ENCODE results near the gene CYP19A1. TPM values are rescaled to one million over a fixed set of nuclear protein-coding genes. Genes with fewer than 3 reads are reported as not detected.

Gene CYP19A1
- total RNA-seq, 1 donor, result not detected

GRCh38 chr15:51274956-51275355 is 63.4 kb downstream of the CYP19A1 start:
- no peak for DNase-seq (ENCODE audit: low read depth)
- no peak for TF ChIP-seq CTCF (IDR thresholded peaks at IDR 0.05; ENCODE audit: insufficient read depth, low read depth, low read length)

GRCh38 chr15:51270706-51271105 is 67.7 kb downstream of the CYP19A1 start:
- DNase-seq (ENCODE audit: low read depth), result no peak
- no peak for TF ChIP-seq CTCF (IDR thresholded peaks at IDR 0.05; ENCODE audit: insufficient read depth, low read depth, low read length)
- no peak overlapping the region for H3K4me3 ChIP-seq (ENCODE audit: low read depth, low read length)

More at GRCh38 chr15:51274956-51275355, 63.4 kb downstream of the CYP19A1 start:
- no peak overlapping the region for H3K4me3 ChIP-seq (ENCODE audit: low read depth, low read length)

GRCh38 chr15:51269496-51269895 is 68.9 kb downstream of the CYP19A1 start:
- no peak for DNase-seq (ENCODE audit: low read depth)
- TF ChIP-seq CTCF (IDR thresholded peaks at IDR 0.05; ENCODE audit: insufficient read depth, low read depth, low read length), result no peak
- no peak overlapping the region for H3K4me3 ChIP-seq (ENCODE audit: low read depth, low read length)

- peak; percentile 28 for DNase-seq (ENCODE audit: low read depth)
- TF ChIP-seq CTCF (IDR thresholded peaks at IDR 0.05; ENCODE audit: insufficient read depth, low read depth, low read length), result no peak
- peak overlapping the region; percentile 55 for H3K4me3 ChIP-seq (ENCODE audit: low read depth, low read length)
Observed at GRCh38 chr15:51267703-51268083, 70.7 kb downstream of the CYP19A1 start.

- DNase-seq (ENCODE audit: low read depth), result no peak
- peak overlapping the region; percentile 55 for H3K4me3 ChIP-seq (ENCODE audit: low read depth, low read length)
- TF ChIP-seq CTCF (IDR thresholded peaks at IDR 0.05; ENCODE audit: insufficient read depth, low read depth, low read length), result no peak
Observed at GRCh38 chr15:51267051-51267702, 71.2 kb downstream of the CYP19A1 start.

- H3K4me3 ChIP-seq (ENCODE audit: low read depth, low read length), result no peak overlapping the region
- no peak for TF ChIP-seq CTCF (IDR thresholded peaks at IDR 0.05; ENCODE audit: insufficient read depth, low read depth, low read length)
- DNase-seq (ENCODE audit: low read depth), result peak; percentile 44
Observed at GRCh38 chr15:51266656-51267050, 71.7 kb downstream of the CYP19A1 start.

GRCh38 chr15:51265037-51265555 is 73.3 kb downstream of the CYP19A1 start:
- no peak for TF ChIP-seq CTCF (IDR thresholded peaks at IDR 0.05; ENCODE audit: insufficient read depth, low read depth, low read length)
- peak; percentile 68 for DNase-seq (ENCODE audit: low read depth)
- no peak overlapping the region for H3K4me3 ChIP-seq (ENCODE audit: low read depth, low read length)

Measured in fibroblast of villous mesenchyme (primary cell).